ENCODE results near the gene PIM3.

- TF ChIP-seq EP300 (IDR thresholded peaks at IDR 0.05; ENCODE audit: borderline replicate concordance in 1 of 2, low read depth in 1 of 2, low read length in 1 of 2) = no peak
- TF ChIP-seq GABPA (IDR thresholded peaks at IDR 0.05; ENCODE audit: low read depth) = no peak
- TF ChIP-seq ZBTB33 (IDR thresholded peaks at IDR 0.05; ENCODE audit: borderline replicate concordance, low read depth) = no peak
- no peak for TF ChIP-seq CTCF (IDR thresholded peaks at IDR 0.05)
- TF ChIP-seq RAD21 (IDR thresholded peaks at IDR 0.05; ENCODE audit: low read length) = no peak
- no peak for TF ChIP-seq MXI1 (IDR thresholded peaks at IDR 0.05; ENCODE audit: low read depth, low read length)
- no peak for TF ChIP-seq PBX3 (IDR thresholded peaks at IDR 0.05)
- TF ChIP-seq USF2 (IDR thresholded peaks at IDR 0.05; ENCODE audit: borderline replicate concordance, low read depth, low read length) = no peak
Measured at GRCh38 chr22:49938565-49939136, 21.9 kb upstream of the PIM3 start.
